HG03354 (cell line): Measurements from ENCODE around the gene ACSM3.
"Not testable (repeated sequence)": the region's sequence is repeated elsewhere in the genome, so short reads cannot be mapped to it uniquely, and the experiment has no call there.

Experiments used
- ATAC-seq: cut with Tn5 transposase; IDR thresholded peaks from one replicate; pipeline ENCODE4 v1.9.1; 2021; ENCODE audit warnings: mild to moderate bottlenecking; ENCODE audit not compliant: unreplicated experiment, poor library complexity, severe bottlenecking

ACSM3 gene

DNA sequence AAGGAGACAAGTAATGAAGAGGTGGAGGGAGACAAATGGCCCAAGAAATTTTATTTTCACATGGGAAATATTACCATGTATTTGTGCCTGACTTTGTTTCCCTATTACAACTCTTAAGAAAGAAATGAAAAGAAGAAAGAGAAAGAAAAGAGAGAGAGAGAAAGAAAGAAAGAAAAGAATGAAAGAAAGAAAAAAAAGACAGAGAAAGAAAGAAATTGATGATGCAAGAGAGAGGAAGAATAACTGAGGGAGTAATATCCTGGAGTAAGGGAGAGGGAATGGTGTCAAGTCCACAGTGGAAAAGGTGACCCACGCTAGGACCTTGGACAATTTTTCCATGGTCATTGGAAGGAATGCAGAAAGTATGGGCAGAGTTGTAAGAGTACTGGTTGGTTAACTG lies 10.1 kb upstream of the ACSM3 start:
- no peak for ATAC-seq

DNA sequence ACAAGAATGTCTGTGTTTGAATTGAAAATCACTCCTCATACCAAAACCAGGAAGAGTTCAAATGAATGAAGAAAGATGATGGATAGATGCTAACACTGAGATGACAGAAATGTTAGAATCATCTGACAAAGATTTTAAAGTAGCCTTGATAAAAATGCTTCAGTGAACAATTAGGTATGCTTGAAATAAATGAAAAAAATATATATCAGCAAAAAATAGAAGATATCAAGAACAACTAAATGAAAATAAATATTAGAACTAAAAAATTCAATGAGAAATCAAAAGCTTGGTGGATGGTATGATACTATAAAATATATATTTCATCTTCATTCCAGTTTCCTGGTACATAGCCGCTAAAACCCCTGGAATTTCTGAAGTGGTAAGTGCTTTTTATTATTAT lies 8.6 kb upstream of the ACSM3 start:
- ATAC-seq, result no peak

DNA sequence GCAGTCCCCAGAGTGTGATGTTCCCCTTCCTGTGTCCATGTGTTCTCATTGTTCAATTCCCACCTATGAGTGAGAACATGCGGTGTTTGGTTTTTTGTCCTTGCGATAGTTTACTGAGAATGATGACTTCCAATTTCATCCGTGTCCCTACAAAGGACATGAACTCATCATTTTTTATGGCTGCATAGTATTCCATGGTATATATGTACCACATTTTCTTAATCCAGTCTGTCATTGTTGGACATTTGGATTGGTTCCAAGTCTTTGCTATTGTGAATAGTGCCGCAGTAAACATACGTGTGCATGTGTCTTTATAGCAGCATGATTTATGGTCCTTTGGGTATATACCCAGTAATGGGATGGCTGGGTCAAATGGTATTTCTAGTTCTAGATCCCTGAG lies 8.0 kb upstream of the ACSM3 start:
- not testable (repeated sequence) for ATAC-seq

DNA sequence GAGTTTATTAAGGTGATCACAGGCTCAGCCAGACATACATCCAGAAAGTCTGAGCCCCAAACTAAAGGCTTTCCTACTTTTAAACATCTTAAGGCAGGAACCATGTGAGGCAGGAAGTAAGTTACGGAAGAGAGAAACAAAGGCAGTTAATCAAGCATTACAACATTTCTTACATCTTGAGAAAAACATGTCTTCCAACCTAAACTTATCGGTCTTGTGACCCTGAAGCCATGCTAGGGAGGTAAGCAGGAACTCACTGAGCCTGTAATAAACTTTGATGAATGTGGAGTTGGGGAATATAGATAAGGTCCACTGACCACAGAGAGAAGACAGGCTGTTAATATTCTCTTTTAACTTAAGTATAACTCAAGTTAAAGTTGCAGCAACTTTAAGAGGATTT lies 3.5 kb upstream of the ACSM3 start:
- no peak for ATAC-seq

DNA sequence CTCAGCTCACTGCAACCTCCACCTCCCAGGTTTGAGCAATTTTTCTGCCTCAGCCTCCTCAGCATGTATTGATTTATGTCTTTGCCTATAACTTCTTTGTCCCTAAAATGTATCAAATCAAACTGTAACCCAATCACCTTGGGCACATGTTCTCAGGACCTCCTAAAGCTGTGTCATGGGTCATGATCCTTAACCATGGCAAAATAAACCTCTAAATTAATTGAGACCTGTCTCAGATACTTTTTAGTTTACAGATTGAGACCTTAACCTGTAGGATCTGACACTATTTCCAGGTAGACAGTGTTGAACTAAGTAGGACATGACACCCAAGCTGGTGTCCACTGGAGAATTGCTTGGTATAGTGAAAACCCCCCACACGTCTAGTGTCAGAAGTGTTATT lies 2.6 kb upstream of the ACSM3 start:
- no peak for ATAC-seq

DNA sequence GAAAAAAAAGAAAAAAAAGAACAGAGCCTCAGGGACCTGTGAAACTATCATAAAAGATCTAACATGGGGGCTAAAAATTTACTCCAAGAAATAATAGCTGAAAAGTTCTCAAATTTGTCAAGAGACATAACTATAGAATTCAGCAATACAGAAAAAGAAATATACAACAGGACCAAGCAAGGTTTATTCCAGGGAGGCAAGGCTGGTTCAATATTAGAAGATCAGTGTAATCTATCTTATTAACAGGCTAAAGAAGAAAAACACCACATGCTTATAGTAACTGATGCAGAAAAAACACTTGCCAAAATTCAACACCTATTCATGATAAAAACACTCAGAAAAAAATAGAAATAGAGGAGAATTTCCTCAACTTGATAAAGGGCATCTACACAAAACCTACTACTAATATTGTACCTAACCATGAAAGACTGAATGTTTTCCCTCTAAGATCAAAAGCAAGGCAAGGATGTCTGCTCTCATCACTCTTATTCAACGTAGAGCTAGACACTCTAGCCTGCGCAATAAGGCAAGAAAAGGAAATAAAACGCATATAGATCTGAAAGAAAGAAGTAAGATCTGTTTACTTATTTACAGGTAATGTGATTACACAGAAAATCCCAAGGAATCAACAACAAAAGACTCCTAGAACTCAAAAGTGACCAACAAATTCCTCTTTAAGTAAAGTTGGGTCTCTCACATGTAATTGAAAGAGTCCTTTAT lies 1.2 kb upstream of the ACSM3 start:
- ATAC-seq, result no peak

DNA sequence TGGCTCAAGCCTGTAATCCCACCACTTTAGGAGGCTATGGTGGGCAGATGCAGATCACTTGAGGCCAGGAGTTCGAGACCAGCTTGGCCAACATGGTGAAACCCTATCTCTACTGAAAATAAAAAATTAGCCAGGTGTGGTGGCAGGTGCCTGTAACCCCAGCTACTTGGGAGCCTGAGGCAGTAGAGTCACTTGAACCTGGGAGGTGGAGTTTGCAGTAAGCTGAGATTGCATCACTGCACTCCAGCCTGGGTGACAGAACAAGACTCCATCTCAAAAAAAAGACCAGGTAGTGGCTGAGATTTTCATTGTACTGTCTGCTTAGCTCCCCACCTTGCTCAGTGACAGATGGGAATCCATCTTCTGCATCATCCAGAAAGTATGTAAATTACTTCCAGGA lies 634 bp downstream of the ACSM3 start:
- not testable (repeated sequence) for ATAC-seq

DNA sequence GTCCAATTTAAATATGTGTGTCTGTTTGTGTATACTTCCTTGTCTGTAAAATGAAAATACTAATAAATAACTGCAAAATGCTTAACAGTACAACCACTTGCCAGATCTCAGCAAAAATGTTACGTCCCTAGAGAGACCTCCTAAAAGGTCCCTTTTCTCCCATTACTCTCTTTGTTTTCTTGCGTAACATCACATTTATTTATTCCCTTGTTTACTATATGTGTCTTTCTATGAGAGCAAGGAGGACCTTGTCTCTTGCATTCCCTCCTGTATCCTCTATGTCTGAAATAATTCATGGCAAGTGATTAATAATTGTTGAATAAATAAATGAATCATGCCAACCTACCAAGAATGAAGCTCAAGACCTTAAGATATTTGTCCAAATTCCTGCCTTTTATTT lies 1.9 kb downstream of the ACSM3 start:
- ATAC-seq, result no peak

GRCh38 chr16:20766294-20766693 lies 2.5 kb downstream of the ACSM3 start:
- ATAC-seq, result no peak

DNA sequence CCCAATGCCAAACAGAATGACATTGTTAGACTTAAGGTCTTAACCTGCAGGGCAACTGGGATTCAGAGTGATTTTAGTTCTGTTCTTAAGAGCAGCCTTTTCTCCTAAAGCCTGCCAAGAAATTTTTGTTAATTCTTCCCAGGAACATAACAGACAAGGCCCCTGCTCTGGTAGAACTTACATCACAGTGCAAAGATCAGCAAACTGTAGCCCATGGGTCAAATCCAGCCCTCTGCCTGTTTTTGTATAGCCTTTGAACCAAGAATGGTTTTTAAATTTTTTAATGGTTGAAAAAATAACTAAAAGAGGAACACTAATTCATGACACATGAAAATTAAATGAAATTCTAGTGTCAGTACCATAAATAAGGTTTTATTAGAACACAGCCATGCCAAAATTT lies 3.8 kb downstream of the ACSM3 start:
- no peak for ATAC-seq

DNA sequence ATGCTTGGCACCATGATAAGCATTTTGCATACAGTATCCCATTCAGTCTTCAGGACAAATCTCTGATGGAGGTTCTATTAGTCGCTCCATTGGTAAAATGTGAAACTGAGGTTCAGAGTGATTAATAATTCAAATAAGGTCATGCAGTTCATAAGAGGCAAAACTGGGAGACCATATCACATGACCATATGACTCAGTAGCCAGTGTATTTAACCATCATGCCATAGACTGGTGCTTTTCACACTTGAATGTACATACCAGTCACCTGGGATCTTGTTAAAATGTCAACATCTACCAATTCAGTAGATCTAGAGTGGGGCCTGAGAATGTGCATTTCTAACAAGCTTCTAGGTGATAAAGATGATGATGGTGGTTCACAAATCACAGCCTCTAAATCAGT lies 4.3 kb downstream of the ACSM3 start:
- no peak for ATAC-seq

- ATAC-seq, result no peak
Observed at GRCh38 chr16:20768818-20769217, 5.0 kb downstream of the ACSM3 start.

GRCh38 chr16:20773679-20774078 lies 9.9 kb downstream of the ACSM3 start:
- ATAC-seq, result no peak

GRCh38 chr16:20774703-20775362 lies 11.0 kb downstream of the ACSM3 start:
- no peak for ATAC-seq

DNA sequence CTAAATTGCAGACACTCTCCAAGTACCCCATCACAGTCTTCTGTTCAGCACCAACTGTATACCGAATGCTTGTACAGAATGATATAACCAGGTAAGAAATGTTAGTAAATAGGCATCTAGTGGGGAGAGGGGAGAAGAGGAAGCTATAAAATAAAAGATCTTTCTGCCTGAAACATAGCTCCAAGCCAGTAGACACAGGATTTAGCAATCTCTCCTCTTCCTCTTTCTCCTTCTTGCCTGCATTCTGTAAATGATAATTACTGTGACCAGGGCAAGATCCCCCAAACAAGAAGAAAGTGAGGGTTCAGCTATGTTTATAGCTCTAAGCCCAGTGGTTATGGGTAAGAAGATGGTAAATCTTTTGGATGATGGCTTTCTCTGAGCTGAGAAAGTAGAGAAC lies 17.9 kb downstream of the ACSM3 start:
- no peak for ATAC-seq

DNA sequence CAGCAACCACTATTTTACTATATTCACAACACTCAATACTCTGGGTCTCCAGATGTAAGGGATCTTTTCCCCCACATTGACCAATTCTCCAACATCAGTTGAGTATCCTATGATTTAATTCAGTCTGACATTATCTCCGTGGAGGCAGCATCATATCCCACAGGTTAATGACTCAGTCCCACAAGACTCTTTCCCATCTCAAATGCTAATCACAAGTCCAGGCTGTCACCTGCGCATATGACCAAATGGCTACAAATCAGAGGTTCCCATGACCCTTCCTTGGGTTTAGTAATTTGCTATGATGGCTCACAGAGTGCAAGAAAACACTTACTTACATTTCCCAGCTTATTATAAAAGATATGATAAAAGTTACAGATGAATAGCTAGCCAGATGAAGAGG lies 18.7 kb downstream of the ACSM3 start:
- no peak for ATAC-seq

- ATAC-seq, result no peak
Observed at GRCh38 chr16:20784204-20784603, 20.4 kb downstream of the ACSM3 start.

- ATAC-seq, result no peak
Observed at GRCh38 chr16:20789130-20789529, 25.3 kb downstream of the ACSM3 start.

GRCh38 chr16:20791923-20792612 lies 28.3 kb downstream of the ACSM3 start:
- no peak for ATAC-seq

GRCh38 chr16:20798364-20798763 lies 34.5 kb downstream of the ACSM3 start:
- ATAC-seq, result no peak

GRCh38 chr16:20799599-20799998 lies 35.8 kb downstream of the ACSM3 start:
- no peak for ATAC-seq
